Breast epithelium (tissue), 4 donors: ENCODE data around the gene ZNF22. TPM values are rescaled to one million over a fixed set of nuclear protein-coding genes. Genes with fewer than 3 reads are reported as not detected.

Source experiments
- DNase-seq, 2 donors: peaks; one replicate each; pipeline ENCODE4 v3.0.0-alpha.2; 2019; ENCODE audit warnings: low spot score in 2 of 2
- H3K27ac ChIP-seq, 2 donors: fragments of 200-600 bp; sonication (generic) in 1 of 2; one replicate each; pipeline ENCODE4 v1.5.1; 2016 to 2019; ENCODE audit warnings: mild to moderate bottlenecking in 1 of 2
- H3K27me3 ChIP-seq, 2 donors: fragments of 200-600 bp; sonication (generic) in 1 of 2; one replicate each; pipeline versions ENCODE4 v1.5.1 to v1.6.0; 2017 to 2019; ENCODE audit warnings: control low read depth in 1 of 2, mild to moderate bottlenecking in 1 of 2
- H3K36me3 ChIP-seq: fragments of 200-600 bp; one replicate; pipeline ENCODE4 v1.5.1; 2019
- H3K4me1 ChIP-seq, 2 donors: fragments of 200-600 bp; sonication (generic); one replicate each; pipeline ENCODE4 v1.5.1; 2016 to 2019; ENCODE audit warnings: control low read depth in 1 of 2
- H3K4me3 ChIP-seq, 3 donors: fragments of 200-600 bp; sonication (generic); 1 replicate in 2 of 3; 2 replicates in 1 of 3; pipeline ENCODE4 v1.5.1; 2016 to 2019; ENCODE audit warnings: mild to moderate bottlenecking in 3 of 3, moderate library complexity in 2 of 3
- H3K9me3 ChIP-seq, 2 donors: fragments of 200-600 bp; sonication (generic) in 1 of 2; one replicate each; pipeline ENCODE4 v1.5.1; 2016 to 2019; ENCODE audit warnings: control low read depth in 1 of 2
- POLR2A ChIP-seq: fragments of 450-650 bp; IDR thresholded peaks from one replicate; pipeline ENCODE4 v1.6.1; 2016; ENCODE audit warnings: antibody characterized with exemption, mild to moderate bottlenecking, moderate library complexity
- POLR2AphosphoS5 ChIP-seq, 3 donors: sonication (generic); formaldehyde crosslinking; IDR thresholded peaks; one replicate each; pipeline ENCODE4 v1.6.1; 2017; ENCODE audit warnings: antibody characterized with exemption in 3 of 3
- intact Hi-C: fragments of 100-400 bp; cut with DNase I; formaldehyde crosslinking; loops from one replicate; pipeline ENCODE4 v1.15.1; 2023; ENCODE audit warnings: low total_unique reads
- total RNA-seq, 3 donors: library from RNA; depleted of rRNA; stranded (reverse); fragments of >200 nt; gene quantifications; one replicate each; pipeline ENCODE4 v1.1.0, GENCODE V29; 2016
- TF ChIP-seq, protein P1 (sequence below), 3 donors: fragments of 450-650 bp; IDR thresholded peaks; one replicate each; pipeline ENCODE4 v1.5.1; 2016 to 2017; ENCODE audit warnings: antibody characterized with exemption in 3 of 3, mild to moderate bottlenecking in 3 of 3, moderate library complexity in 3 of 3

Gene ZNF22
- total RNA-seq, 3 donors from 2014 or later: 32.0 to 54.1 (median 34.2) TPM

DNA sequence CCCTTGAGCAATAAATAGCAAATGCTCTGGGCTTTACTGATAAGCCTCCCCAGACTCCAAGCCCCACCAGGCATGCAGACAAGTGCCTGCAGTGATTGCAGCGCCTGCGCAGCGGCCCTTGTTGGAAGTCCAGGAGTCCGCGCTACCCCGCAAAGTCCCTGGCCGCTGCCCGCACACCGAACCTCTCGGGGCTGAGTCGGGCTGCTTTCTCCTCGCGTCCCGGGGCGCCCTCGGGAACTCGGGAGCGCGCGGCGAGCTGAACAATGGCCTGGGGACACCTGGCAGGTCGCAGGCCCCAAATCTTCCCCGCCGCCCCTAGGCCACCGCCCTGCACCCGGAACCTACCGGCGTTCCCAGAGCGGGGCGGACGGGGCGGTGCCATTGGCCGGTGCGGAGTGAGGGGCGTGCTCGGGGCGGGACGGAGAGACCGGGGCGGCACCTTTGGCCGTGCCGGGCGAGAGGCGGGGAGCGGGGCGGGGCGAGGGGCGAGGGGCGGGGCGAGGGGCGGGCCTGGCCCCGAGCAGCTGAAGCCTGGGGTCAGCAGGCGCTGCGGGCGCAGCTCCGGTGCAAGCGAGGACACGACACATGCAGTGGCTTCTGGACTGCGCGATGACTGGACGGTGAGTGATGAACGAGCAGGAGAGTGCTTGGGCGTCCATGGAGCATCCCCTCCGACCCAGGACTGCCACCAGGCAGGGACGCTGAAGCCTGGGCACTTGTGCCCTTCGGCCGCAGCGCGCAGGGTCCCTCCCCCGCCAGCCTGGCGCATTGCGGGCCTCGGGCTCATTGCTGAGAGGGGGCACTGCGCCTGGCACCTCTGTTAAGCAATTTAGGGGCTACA lies 41.3 kb upstream of the ZNF22 start, which contains the start of gene RASSF4:
RASSF4 (plus strand) TSS at position 556 of the 841 bp plus-strand sequence. CDS start 10,401 bp downstream, outside the sequence.
- Histone ChIP-seq H3K9me3 (no peaks in the 10 kb centered on the region), H3K4me1 (peaks cover 4 to 11% of the 10 kb centered on the region in 2 donors), H3K27ac (peak within 1 kb of the TSS; percentile 74 to 87), H3K4me3 (peak within 1 kb of the TSS; percentile 62 to 85 (median 68)), H3K27me3 (no peaks in the 10 kb centered on the region), H3K36me3 (no peaks in the 10 kb centered on the region)
- TF ChIP-seq, protein P1, sequence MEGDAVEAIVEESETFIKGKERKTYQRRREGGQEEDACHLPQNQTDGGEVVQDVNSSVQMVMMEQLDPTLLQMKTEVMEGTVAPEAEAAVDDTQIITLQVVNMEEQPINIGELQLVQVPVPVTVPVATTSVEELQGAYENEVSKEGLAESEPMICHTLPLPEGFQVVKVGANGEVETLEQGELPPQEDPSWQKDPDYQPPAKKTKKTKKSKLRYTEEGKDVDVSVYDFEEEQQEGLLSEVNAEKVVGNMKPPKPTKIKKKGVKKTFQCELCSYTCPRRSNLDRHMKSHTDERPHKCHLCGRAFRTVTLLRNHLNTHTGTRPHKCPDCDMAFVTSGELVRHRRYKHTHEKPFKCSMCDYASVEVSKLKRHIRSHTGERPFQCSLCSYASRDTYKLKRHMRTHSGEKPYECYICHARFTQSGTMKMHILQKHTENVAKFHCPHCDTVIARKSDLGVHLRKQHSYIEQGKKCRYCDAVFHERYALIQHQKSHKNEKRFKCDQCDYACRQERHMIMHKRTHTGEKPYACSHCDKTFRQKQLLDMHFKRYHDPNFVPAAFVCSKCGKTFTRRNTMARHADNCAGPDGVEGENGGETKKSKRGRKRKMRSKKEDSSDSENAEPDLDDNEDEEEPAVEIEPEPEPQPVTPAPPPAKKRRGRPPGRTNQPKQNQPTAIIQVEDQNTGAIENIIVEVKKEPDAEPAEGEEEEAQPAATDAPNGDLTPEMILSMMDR (IDR thresholded peaks at IDR 0.05): no peak
- TF ChIP-seq POLR2A (peak; percentile 74), POLR2AphosphoS5 (IDR thresholded peaks at IDR 0.05) (peak; percentile 74 to 92 (median 88))
- intact Hi-C loops: no loop called here
- peak; percentile 81 to 92 for DNase-seq

DNA sequence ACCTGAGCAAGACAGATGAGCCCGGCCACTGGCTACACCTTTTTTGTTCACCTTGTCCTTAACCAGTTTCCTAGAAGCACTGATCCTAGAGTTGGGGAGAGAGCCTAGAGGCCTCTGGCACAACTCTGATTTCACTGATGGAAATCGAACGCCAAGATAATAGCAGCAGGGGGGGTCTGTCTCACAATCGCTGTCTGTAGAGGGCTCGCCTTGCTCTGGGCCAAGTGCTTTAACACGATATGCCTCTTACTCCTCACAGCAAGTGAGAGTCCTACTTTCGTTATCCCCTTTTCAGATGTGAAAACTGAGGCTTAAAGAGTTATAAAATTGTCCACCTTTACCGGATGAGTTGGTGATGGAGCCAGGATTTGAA lies 40.6 kb upstream of the ZNF22 start:
- no peaks in the 10 kb centered on the region for H3K36me3 ChIP-seq
- H3K27ac ChIP-seq: peak overlapping the region; percentile 74 to 87
- DNase-seq: no peak
- peaks cover 4 to 17% of the 10 kb centered on the region in 2 donors for H3K4me1 ChIP-seq
- peak overlapping the region; percentile 62 to 85 (median 68) for H3K4me3 ChIP-seq
- H3K9me3 ChIP-seq: no peaks in the 10 kb centered on the region
- TF ChIP-seq, protein P1 (IDR thresholded peaks at IDR 0.05): no peak
- TF ChIP-seq POLR2A (no peak), POLR2AphosphoS5 (IDR thresholded peaks at IDR 0.05) (no peak)
- H3K27me3 ChIP-seq: no peaks in the 10 kb centered on the region
- intact Hi-C loops: no loop called here

- no peaks in the 10 kb centered on the region for H3K27me3 ChIP-seq
- peak overlapping the region; percentile 62 to 85 (median 68) for H3K4me3 ChIP-seq
- no peak for TF ChIP-seq POLR2A
- no peak for TF ChIP-seq POLR2AphosphoS5 (IDR thresholded peaks at IDR 0.05)
- TF ChIP-seq, protein P1 (IDR thresholded peaks at IDR 0.05): no peak
- no peak for DNase-seq
- H3K4me1 ChIP-seq: peaks cover 4 to 17% of the 10 kb centered on the region in 2 donors
- H3K36me3 ChIP-seq: no peaks in the 10 kb centered on the region
- no peaks in the 10 kb centered on the region for H3K9me3 ChIP-seq
- peak overlapping the region; percentile 74 to 87 for H3K27ac ChIP-seq
- intact Hi-C loops: no loop called here
Measured at GRCh38 chr10:44960482-44961229, 40.1 kb upstream of the ZNF22 start.

DNA sequence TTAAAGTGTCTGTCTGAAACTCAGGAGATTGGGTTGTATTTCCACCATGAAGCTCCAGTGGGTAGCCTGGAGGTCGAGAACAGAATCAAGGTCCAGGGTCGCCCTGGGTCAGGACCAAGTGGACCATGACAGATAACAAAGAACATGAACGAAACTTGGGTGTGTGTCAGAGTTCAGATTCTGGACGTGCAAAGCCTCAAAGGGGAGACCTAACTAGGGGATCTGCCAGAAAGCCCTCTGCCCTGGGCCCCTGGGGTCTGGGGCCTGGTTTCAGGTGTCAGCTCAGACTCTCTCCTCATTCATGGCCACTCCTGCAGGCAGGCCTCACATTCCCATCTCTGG lies 39.5 kb upstream of the ZNF22 start:
- Histone ChIP-seq H3K4me1 (peaks cover 4 to 17% of the 10 kb centered on the region in 2 donors), H3K27ac (no peak overlapping the region), H3K9me3 (no peaks in the 10 kb centered on the region), H3K4me3 (peak overlapping the region; percentile 62 to 85 (median 68)), H3K36me3 (no peaks in the 10 kb centered on the region), H3K27me3 (no peaks in the 10 kb centered on the region)
- no peak for DNase-seq
- TF ChIP-seq, protein P1 (IDR thresholded peaks at IDR 0.05): no peak
- TF ChIP-seq POLR2A (no peak), POLR2AphosphoS5 (IDR thresholded peaks at IDR 0.05) (no peak)
- intact Hi-C loops: no loop called here
